K562 (cell line): ENCODE results near the gene ANAPC16. TPM values are rescaled to one million over a fixed set of nuclear protein-coding genes. Genes with fewer than 3 reads are reported as not detected.

Experiments used
- BACH1 ChIP-seq: fragments of 200-800 bp; sonication (Bioruptor generic); IDR thresholded peaks from 2 replicates; pipeline ENCODE4 v1.6.1; 2016; ENCODE audit warnings: missing genetic modification characterization, missing compliant biosample characterization
- CBFB ChIP-seq: sonication (generic); formaldehyde crosslinking; IDR thresholded peaks from 2 replicates; pipeline ENCODE4 v1.4.0; 2020; ENCODE audit warnings: mild to moderate bottlenecking, missing genetic modification reagents
- HNRNPLL ChIP-seq: fragments of 200-400 bp; formaldehyde crosslinking; IDR thresholded peaks from 2 replicates; pipeline ENCODE4 v1.6.1; 2017; ENCODE audit warnings: low read length, low read depth, mild to moderate bottlenecking; ENCODE audit not compliant: poor library complexity, severe bottlenecking
- KDM1A ChIP-seq, 2 experiments: fragments of 450-650 bp; IDR thresholded peaks; 2 replicates each; pipeline ENCODE4 v1.6.1; 2016; ENCODE audit warnings: mild to moderate bottlenecking in 2 of 2
- KLF13 ChIP-seq: fragments of 450-650 bp; IDR thresholded peaks from 2 replicates; pipeline ENCODE4 v1.6.1; 2016; ENCODE audit warnings: missing genetic modification characterization, low read depth, mild to moderate bottlenecking, missing compliant biosample characterization, moderate library complexity, borderline replicate concordance
- MBD2 ChIP-seq: sonication (generic); IDR thresholded peaks from 2 replicates; pipeline ENCODE4 v1.6.1; 2016; ENCODE audit warnings: low read depth, borderline replicate concordance
- MCM5 ChIP-seq: fragments of 450-650 bp; IDR thresholded peaks from 2 replicates; pipeline ENCODE4 v1.6.1; 2016; ENCODE audit warnings: low read depth
- NR2C1 ChIP-seq, 2 experiments: fragments of 450-650 bp; IDR thresholded peaks; 2 replicates each; pipeline ENCODE4 v1.6.1; 2017; ENCODE audit warnings: mild to moderate bottlenecking in 2 of 2, antibody characterized with exemption in 1 of 2, inconsistent platforms in 1 of 2, missing compliant biosample characterization in 1 of 2, missing genetic modification characterization in 1 of 2
- PCBP1 ChIP-seq: fragments of 200-400 bp; formaldehyde crosslinking; IDR thresholded peaks from 2 replicates; pipeline ENCODE4 v1.6.1; 2018; ENCODE audit warnings: mild to moderate bottlenecking, low read depth, low read length; ENCODE audit not compliant: poor library complexity, severe bottlenecking
- ZFPM2 ChIP-seq: fragments of 250-450 bp; sonication (Bioruptor Pico); IDR thresholded peaks from 2 replicates; pipeline ENCODE4 v1.5.1; 2022; ENCODE audit warnings: mild to moderate bottlenecking
- ZNF165 ChIP-seq: fragments of 250-450 bp; sonication (Bioruptor Pico); IDR thresholded peaks from 2 replicates; pipeline ENCODE4 v1.4.0; 2020; ENCODE audit warnings: borderline replicate concordance
- ZNF668 ChIP-seq: fragments of 250-450 bp; sonication (Bioruptor Pico); IDR thresholded peaks from 2 replicates; pipeline ENCODE4 v1.8.0; 2022; ENCODE audit warnings: mild to moderate bottlenecking, inconsistent platforms
- polyA plus RNA-seq, 8 experiments: library from polyadenylated mRNA; depleted of rRNA in 4 of 8; stranded (reverse) in 5 of 8; unstranded in 3 of 8; fragments of >200 nt; fragmentation: Nextera tagmentation in 2 of 8; fragmentation: Illumina TruSeq in 1 of 8; extraction: Ambion mirVana in 2 of 8; extraction: Trizol in 1 of 8; gene quantifications; 2 replicates each; pipeline versions ENCODE4 v1.2.1 to v1.2.3, GENCODE V29; 2011 to 2014; ENCODE audit warnings: inconsistent platforms in 1 of 8, missing spikeins in 1 of 8
- total RNA-seq, 7 experiments: library from RNA; depleted of rRNA in 6 of 7; stranded (reverse); fragments of >200 nt in 6 of 7; fragmentation: Illumina TruSeq in 2 of 7; extraction: Trizol in 2 of 7; gene quantifications; 2 replicates each; pipeline versions ENCODE4 v1.2.1 to v1.2.3, GENCODE V29; 2011 to 2021; ENCODE audit warnings: low replicate concordance in 1 of 7
- TF ChIP-seq, protein P1 (sequence below): fragments of 250-450 bp; sonication (Bioruptor Pico); IDR thresholded peaks from 2 replicates; pipeline ENCODE4 v1.8.0; 2022; ENCODE audit warnings: moderate library complexity, mild to moderate bottlenecking, inconsistent platforms
- TF ChIP-seq, protein P2 (sequence below): fragments of 450-650 bp; conservative IDR thresholded peaks from 2 replicates; pipeline ENCODE4 v1.6.1; 2016; ENCODE audit warnings: missing genetic modification characterization, low read depth, mild to moderate bottlenecking, missing compliant biosample characterization, moderate library complexity
- TF ChIP-seq, protein P3 (sequence below): sonication (generic); formaldehyde crosslinking; IDR thresholded peaks from 2 replicates; pipeline ENCODE4 v1.9.0; 2022; ENCODE audit warnings: mild to moderate bottlenecking, missing genetic modification reagents
- TF ChIP-seq, protein P4 (sequence below): fragments of 250-450 bp; sonication (Bioruptor Pico); IDR thresholded peaks from 2 replicates; pipeline ENCODE4 v1.4.0; 2020; ENCODE audit warnings: mild to moderate bottlenecking, moderate library complexity
- TF ChIP-seq, protein P5 (sequence below): fragments of 450-650 bp; formaldehyde crosslinking; conservative IDR thresholded peaks from 2 replicates; pipeline ENCODE4 v1.4.0; 2022; ENCODE audit warnings: mild to moderate bottlenecking, missing genetic modification characterization
- TF ChIP-seq, protein P6 (sequence below): fragments of 450-650 bp; formaldehyde crosslinking; IDR thresholded peaks from 2 replicates; pipeline ENCODE4 v1.4.0; 2022; ENCODE audit warnings: missing genetic modification characterization

ANAPC16 gene
- total and polyA plus RNA-seq, 9 of the 15 experiments (the other 6 are each of a cell fraction or from before 2014, with no cell fraction given): 42.6 to 208 (median 108) TPM

DNA sequence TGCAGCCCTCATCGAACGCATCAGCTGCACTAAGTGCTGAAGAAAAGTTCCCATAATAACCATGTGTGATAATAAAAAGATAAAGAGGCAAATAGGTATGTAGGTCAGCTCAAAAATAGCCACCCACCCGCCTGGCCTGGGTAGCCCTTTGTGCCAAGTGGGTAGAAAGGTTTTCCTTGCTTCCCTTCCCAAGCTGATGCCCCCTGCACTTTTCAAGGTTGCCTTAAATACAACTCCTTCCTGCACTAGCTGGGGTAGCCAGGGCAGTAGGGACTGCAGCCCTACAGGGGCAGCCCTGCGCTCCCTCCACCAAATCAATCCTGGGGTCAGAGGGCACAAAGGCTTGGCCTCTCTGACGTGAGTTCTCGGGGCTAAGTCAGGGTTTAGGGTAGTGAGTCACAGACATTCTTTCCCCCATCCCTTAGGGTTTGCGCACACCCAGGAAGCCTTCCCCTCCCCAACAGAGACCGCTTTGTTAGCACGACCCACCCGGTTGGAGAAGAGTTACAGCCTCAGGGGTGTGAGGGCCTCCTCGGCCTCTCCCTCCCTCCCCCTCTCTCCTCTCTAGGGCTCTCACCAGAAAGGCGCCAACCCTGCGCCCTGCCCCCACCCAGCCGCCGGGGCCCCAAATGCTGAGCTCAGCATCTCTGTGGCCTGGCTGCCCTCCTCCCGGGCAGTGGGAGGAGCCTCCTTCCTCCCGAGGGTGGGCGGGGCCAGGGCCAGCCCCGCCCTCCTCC is 44.6 kb downstream of the ANAPC16 start (continued):
- TF ChIP-seq CBFB (CRISPR knock-in tag) (0 out of 2 replicates have a peak, but pooled peaks have one; percentile 8), ZFPM2 (0 out of 2 replicates have a peak, but pooled peaks have one; percentile 56), PCBP1 (peak; percentile 98), ZNF668 (CRISPR knock-in tag) (peak; percentile 72), KDM1A (IDR thresholded peaks at IDR 0.05) (peak; percentile 62 to 82; a peak in 3 of 4 replicates), ZNF165 (CRISPR knock-in tag) (peak; percentile 94; the same call in 1 of the 2 replicates), MCM5 (no peak), NR2C1 (IDR thresholded peaks at IDR 0.05) (peak; percentile 94), NR2C1 (tag; IDR thresholded peaks at IDR 0.05) (peak; percentile 97), HNRNPLL (peak; percentile 36), KLF13 (tag) (peak; percentile 55; the same call in 1 of the 2 replicates), MBD2 (peak; percentile 66; the same call in 1 of the 2 replicates), BACH1 (tag) (0 out of 2 replicates have a peak, but pooled peaks have one; percentile 34)
- TF ChIP-seq, protein P1, sequence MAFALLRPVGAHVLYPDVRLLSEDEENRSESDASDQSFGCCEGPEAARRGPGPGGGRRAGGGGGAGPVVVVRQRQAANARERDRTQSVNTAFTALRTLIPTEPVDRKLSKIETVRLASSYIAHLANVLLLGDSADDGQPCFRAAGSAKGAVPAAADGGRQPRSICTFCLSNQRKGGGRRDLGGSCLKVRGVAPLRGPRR (CRISPR knock-in tag): peak; percentile 89
- TF ChIP-seq, protein P2, sequence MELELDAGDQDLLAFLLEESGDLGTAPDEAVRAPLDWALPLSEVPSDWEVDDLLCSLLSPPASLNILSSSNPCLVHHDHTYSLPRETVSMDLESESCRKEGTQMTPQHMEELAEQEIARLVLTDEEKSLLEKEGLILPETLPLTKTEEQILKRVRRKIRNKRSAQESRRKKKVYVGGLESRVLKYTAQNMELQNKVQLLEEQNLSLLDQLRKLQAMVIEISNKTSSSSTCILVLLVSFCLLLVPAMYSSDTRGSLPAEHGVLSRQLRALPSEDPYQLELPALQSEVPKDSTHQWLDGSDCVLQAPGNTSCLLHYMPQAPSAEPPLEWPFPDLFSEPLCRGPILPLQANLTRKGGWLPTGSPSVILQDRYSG (tag): peak; percentile 87
- TF ChIP-seq, protein P3, sequence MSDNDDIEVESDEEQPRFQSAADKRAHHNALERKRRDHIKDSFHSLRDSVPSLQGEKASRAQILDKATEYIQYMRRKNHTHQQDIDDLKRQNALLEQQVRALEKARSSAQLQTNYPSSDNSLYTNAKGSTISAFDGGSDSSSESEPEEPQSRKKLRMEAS (CRISPR knock-in tag): peak; percentile 19; the same call in 1 of the 2 replicates
- TF ChIP-seq, protein P4, sequence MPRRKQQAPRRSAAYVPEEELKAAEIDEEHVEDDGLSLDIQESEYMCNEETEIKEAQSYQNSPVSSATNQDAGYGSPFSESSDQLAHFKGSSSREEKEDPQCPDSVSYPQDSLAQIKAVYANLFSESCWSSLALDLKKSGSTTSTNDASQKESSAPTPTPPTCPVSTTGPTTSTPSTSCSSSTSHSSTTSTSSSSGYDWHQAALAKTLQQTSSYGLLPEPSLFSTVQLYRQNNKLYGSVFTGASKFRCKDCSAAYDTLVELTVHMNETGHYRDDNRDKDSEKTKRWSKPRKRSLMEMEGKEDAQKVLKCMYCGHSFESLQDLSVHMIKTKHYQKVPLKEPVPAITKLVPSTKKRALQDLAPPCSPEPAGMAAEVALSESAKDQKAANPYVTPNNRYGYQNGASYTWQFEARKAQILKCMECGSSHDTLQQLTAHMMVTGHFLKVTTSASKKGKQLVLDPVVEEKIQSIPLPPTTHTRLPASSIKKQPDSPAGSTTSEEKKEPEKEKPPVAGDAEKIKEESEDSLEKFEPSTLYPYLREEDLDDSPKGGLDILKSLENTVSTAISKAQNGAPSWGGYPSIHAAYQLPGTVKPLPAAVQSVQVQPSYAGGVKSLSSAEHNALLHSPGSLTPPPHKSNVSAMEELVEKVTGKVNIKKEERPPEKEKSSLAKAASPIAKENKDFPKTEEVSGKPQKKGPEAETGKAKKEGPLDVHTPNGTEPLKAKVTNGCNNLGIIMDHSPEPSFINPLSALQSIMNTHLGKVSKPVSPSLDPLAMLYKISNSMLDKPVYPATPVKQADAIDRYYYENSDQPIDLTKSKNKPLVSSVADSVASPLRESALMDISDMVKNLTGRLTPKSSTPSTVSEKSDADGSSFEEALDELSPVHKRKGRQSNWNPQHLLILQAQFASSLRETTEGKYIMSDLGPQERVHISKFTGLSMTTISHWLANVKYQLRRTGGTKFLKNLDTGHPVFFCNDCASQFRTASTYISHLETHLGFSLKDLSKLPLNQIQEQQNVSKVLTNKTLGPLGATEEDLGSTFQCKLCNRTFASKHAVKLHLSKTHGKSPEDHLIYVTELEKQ: peak; percentile 78
- TF ChIP-seq, protein P5, sequence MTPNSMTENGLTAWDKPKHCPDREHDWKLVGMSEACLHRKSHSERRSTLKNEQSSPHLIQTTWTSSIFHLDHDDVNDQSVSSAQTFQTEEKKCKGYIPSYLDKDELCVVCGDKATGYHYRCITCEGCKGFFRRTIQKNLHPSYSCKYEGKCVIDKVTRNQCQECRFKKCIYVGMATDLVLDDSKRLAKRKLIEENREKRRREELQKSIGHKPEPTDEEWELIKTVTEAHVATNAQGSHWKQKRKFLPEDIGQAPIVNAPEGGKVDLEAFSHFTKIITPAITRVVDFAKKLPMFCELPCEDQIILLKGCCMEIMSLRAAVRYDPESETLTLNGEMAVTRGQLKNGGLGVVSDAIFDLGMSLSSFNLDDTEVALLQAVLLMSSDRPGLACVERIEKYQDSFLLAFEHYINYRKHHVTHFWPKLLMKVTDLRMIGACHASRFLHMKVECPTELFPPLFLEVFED: peak; percentile 86; the same call in 1 of the 2 replicates
- TF ChIP-seq, protein P6, sequence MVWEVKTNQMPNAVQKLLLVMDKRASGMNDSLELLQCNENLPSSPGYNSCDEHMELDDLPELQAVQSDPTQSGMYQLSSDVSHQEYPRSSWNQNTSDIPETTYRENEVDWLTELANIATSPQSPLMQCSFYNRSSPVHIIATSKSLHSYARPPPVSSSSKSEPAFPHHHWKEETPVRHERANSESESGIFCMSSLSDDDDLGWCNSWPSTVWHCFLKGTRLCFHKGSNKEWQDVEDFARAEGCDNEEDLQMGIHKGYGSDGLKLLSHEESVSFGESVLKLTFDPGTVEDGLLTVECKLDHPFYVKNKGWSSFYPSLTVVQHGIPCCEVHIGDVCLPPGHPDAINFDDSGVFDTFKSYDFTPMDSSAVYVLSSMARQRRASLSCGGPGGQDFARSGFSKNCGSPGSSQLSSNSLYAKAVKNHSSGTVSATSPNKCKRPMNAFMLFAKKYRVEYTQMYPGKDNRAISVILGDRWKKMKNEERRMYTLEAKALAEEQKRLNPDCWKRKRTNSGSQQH (CRISPR knock-in tag): peak; percentile 72; the same call in 1 of the 2 replicates
